Dermis microvascular lymphatic vessel endothelial cell (primary cell): Measurements from ENCODE around the gene RAB44. TPM values are rescaled to one million over a fixed set of nuclear protein-coding genes. Genes with fewer than 3 reads are reported as not detected.
"Not testable (repeated sequence)": the region's sequence is repeated elsewhere in the genome, so short reads cannot be mapped to it uniquely, and the experiment has no call there.

Experiments used
- DNase-seq, 2 donors: peaks; one replicate each; pipeline versions ENCODE4 v3.0.0 to v3.0.0-alpha.2; 2010; ENCODE audit warnings: low read depth in 2 of 2
- total RNA-seq: library from RNA; depleted of rRNA; stranded (reverse); fragments of >200 nt; gene quantifications from 2 replicates; pipeline ENCODE4 v1.2.1, GENCODE V29; 2014

RAB44 gene
- total RNA-seq, 1 donor from 2014 or later, result under 0.01 TPM

DNA sequence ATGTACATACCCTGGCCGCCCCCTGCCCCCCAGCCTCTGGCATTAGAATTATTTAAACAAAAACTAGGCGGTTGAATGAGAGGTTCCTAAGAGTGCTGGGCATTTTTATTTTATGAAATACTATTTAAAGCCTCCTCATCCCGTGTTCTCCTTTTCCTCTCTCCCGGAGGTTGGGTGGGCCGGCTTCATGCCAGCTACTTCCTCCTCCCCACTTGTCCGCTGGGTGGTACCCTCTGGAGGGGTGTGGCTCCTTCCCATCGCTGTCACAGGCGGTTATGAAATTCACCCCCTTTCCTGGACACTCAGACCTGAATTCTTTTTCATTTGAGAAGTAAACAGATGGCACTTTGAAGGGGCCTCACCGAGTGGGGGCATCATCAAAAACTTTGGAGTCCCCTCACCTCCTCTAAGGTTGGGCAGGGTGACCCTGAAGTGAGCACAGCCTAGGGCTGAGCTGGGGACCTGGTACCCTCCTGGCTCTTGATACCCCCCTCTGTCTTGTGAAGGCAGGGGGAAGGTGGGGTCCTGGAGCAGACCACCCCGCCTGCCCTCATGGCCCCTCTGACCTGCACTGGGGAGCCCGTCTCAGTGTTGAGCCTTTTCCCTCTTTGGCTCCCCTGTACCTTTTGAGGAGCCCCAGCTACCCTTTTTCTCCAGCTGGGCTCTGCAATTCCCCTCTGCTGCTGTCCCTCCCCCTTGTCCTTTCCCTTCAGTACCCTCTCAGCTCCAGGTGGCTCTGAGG is 11.5 kb upstream of the RAB44 start:
- DNase-seq, result no peak

GRCh38 chr6:36686668-36687513 is 10.7 kb upstream of the RAB44 start:
- DNase-seq, result no peak

GRCh38 chr6:36688063-36688738 is 9.4 kb upstream of the RAB44 start:
- DNase-seq, result peak in 1 of 2 donors; percentile 14

- DNase-seq, result peak in 1 of 2 donors; percentile 19
Measured at GRCh38 chr6:36688739-36689075, 8.9 kb upstream of the RAB44 start.

- no peak for DNase-seq
Measured at GRCh38 chr6:36691011-36691410, 6.6 kb upstream of the RAB44 start.

GRCh38 chr6:36691612-36692011 is 6.0 kb upstream of the RAB44 start:
- DNase-seq, result no peak

GRCh38 chr6:36692220-36692619 is 5.4 kb upstream of the RAB44 start:
- no peak for DNase-seq

DNA sequence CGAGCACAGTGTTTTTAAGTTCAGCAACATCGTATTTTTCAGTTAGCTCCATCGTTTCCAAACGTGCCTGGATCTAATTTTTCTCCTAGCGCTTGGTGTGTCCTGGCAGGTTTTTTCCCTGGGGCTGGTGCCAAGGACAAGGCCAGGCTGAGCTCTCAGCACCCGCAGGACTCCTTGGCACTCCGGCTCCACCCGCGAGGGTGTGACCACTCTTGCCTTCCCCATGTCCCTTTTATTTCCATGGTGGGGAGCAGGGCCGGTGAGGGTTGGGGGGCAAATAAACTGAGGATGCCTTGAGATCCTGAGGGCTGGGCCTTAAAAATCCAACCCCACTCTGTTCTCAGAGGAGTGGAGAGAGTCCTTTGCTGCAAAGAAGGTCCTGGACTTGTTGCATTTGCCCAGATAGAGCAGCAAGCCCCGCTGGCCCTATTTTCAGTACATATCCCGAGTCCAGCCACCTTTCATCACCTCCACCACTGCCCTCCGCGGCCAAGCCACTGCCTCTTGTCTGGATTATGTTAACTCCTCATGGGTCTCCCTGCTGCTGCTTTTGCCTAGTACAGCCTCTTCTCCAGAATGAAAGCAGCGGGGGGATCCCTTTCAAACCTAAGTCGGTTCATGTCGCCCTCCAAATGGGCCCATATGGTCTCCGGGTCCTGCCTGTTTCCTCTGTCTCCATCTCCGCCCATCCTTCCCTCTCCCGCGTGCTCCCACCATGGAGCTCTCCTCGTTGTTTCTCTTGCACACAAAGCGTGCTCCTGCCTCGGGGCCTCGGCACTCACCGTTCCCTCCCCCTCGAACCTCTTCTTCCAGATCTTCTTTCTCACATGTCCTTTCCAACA is 4.5 kb upstream of the RAB44 start:
- no peak for DNase-seq

- no peak for DNase-seq
Measured at GRCh38 chr6:36694616-36695015, 3.0 kb upstream of the RAB44 start.

GRCh38 chr6:36695414-36695813 is 2.2 kb upstream of the RAB44 start:
- DNase-seq, result no peak

DNA sequence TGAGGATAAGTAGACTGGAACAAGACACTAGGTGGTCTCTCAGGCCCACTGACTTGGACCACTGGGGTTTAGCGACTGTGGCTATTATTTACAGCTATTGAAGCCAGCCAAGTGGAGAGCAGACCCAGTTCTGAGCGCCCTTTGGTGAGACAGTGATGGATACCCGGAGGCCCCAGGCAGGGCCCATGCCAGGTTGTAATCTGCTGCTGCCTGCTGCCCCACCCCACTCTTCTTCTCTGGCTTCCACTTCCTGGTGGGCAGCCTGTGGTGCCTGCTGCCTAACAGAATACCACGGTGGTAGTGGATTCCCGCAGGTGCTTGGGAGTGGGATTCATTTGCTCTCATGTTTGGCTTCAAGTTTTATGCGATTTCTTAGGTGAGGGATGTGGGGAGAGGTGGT is 570 bp downstream of the RAB44 start:
- no peak for DNase-seq

- DNase-seq, result no peak
Measured at GRCh38 chr6:36698871-36699271, 1.2 kb downstream of the RAB44 start.

GRCh38 chr6:36699348-36699747 is 1.7 kb downstream of the RAB44 start:
- DNase-seq, result no peak

DNA sequence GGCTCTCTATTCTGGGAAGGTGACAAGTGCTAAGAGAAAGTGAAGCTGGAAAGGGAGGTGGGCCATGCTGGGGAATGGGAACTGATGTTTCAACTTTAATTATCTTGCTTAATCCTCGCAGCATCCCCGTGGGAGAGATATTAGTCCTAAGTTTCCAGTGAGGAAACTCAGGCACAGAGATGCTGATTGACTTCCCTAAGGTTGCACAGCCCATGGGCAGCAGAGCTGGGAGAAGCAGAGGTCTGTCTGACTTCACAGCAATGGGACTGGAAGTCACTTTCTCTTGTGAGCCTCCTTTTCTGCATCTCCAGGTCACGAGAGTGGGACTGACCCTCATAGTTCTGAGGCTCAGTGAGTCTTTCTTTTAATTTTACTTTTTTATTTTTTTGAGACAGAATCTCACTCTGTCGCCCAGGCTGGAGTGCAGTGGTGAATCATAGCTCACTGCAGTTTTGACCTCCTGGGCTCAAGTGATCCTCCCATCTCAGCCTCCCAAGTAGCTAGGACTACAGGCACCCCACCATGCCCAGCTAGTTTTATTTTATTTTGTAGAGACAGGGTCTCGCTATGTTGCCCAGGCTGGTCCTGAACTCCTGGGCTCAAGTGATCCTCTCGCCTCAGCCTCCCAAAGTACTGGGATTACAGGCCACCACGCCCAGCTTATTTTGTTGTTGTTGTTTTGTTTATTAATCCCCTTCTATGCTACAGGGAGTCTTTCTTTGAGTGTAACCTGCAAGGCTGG is 2.6 kb downstream of the RAB44 start:
- no peak for DNase-seq

DNA sequence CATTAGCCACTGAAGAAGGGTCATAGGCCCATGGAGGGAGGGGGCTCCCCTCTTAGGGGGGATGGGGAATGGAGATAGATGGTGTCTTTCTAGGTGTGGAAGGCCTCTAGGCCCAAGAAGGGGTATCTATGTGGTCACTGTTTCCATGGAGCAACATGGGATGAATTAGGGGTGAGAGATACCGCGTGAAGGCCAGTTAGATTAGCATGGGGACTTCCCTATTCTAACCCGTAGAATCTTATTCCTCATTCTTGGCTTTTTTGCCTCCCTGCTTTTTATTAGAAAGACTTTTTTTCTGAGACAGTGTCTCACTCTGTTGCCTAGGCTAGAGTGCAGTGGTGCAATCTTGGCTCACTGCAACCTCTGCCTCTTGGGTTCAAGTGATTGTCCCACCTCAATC is 3.2 kb downstream of the RAB44 start:
- no peak for DNase-seq

DNA sequence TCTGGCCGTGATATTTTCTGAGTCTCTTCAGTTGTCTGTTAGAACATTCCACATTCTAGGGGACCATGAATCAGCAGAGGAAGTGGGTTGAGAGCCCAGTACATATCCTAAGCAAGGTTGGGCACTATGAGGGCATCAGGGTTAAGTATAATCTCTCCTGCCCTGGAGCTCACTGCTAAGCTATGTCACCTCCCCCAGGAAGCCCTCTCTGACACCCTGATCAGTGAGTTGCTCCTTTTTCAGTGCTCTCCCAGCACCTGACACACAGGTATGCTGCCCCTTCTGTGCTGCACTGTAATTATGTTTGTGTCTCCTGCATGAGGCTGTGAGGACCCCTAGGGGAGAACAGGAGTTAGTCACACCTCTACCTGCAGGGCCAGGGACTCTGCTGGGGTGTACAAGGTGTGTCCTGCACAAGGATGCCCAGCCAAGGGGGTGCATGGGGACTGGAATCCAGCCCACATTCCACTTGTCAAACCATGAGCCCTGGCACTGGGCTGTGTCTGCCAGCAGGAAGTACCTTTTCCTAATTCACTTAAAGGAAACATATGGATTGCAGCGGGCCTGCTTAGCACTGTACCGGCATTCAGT is 3.9 kb downstream of the RAB44 start:
- DNase-seq, result no peak

- DNase-seq, result no peak
Measured at GRCh38 chr6:36702656-36703055, 5.0 kb downstream of the RAB44 start.

DNA sequence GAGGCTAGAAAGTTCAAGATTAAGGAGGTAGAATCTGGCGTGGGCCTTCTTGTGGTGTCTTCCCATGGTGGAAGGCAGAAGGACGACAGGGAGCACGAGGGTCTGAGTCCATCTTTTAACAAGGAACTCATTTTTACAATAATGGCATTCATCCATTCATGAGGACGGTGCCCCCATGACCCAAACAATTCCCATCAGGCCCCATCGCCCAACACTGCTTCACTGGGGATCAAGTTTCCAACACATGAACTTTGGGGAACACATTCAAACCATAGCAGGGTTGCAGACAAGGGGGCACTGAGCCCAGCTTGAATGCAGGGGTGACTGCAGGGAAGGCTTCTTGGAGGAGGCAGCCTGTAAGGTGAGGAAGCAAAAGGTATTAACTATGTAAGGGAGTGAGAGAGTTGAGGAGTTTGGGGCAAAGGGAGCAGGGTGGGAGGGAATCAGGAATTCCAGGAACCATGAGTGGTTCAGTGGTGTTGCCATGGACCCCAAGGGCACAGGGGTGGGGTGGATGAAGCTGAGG is 5.5 kb downstream of the RAB44 start:
- no peak for DNase-seq

GRCh38 chr6:36703982-36704381 is 6.4 kb downstream of the RAB44 start:
- no peak for DNase-seq

GRCh38 chr6:36704961-36705577 is 7.4 kb downstream of the RAB44 start:
- DNase-seq, result not testable (repeated sequence)
